ENCODE results near the gene ADAM22. TPM values are rescaled to one million over a fixed set of nuclear protein-coding genes. Genes with fewer than 3 reads are reported as not detected.

Gene ADAM22
- total RNA-seq, 1 donor: 1.3 TPM

DNA sequence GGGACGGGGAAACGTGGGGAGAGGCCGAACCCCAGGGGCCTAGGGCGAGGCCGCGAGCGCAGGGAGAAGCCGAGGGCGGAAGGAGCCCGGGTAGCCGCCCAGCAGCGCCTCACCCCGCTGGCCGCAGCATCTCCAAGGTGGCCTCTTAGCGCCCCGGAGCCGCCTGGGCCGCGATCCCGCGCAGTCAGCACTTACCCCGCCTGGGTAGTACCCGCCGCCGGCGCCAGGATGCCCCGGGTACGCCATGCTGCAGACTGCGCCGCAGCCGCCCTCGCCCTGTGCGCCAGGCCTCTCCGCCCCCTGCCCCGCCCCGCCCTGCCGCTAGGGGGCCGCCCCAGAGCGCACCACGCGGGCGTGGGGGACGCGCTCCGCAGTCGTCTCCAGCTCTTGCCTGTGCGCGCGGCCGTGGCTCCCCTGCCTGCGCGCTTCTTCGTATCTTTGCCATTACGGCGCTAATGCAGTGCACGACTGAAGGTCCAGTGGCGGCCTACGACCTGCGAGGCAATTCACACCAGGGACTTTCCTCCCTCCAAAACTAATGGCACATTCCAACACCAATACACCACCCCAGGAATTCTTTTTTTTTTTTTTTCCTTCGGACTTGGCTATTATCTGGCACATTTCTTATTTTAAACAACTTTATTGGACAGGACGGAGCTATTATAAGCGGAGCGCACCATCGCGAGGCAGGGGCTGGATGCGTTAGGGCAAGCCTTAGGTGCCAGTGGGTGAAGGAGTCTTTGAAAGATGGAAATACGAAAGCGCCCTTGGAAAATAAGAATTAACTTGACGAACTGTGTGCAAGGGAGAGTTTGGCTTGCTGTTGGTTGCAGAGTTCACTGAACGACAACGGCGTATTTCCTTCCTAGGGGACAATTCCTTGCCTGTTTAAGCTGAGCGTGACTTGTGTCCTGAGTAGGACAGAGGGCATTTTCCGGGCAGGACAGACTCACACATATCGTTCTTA, 286.0 kb downstream of the ADAM22 start, which contains the start of gene SRI:
SRI (minus strand) TSS at position 258 of the 967 bp plus-strand sequence; CDS start at position 246, 12 bp downstream.
- TF ChIP-seq, protein P1, sequence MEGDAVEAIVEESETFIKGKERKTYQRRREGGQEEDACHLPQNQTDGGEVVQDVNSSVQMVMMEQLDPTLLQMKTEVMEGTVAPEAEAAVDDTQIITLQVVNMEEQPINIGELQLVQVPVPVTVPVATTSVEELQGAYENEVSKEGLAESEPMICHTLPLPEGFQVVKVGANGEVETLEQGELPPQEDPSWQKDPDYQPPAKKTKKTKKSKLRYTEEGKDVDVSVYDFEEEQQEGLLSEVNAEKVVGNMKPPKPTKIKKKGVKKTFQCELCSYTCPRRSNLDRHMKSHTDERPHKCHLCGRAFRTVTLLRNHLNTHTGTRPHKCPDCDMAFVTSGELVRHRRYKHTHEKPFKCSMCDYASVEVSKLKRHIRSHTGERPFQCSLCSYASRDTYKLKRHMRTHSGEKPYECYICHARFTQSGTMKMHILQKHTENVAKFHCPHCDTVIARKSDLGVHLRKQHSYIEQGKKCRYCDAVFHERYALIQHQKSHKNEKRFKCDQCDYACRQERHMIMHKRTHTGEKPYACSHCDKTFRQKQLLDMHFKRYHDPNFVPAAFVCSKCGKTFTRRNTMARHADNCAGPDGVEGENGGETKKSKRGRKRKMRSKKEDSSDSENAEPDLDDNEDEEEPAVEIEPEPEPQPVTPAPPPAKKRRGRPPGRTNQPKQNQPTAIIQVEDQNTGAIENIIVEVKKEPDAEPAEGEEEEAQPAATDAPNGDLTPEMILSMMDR (IDR thresholded peaks at IDR 0.05; ENCODE audit: insufficient read depth, low read depth, low read length): peak; percentile 65
- peak; percentile 81 for DNase-seq (ENCODE audit: low read depth)
- peak within 1 kb of the TSS; percentile 96 for H3K4me3 ChIP-seq (ENCODE audit: low read depth, low read length)

DNA sequence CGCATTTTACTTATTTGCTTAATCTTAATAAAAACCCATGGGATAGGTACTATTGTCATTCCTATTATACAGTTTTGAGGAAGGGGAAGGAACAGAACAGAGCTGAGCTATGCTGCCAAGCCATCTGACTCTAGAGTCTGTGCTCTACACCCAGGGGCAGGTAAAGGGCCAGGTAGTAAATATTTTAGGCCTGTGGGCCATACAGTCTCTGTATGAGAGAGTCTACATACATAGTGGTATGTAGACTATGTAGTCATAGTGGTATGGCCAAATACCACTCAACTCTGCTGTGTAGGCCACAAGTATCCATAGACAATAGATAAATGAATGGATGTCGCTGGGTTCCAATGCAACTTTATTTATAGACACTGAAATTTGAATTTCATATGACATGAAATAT, 289.2 kb downstream of the ADAM22 start:
- no peak overlapping the region for H3K4me3 ChIP-seq (ENCODE audit: low read depth, low read length)
- DNase-seq (ENCODE audit: low read depth): no peak
- TF ChIP-seq, protein P1 (IDR thresholded peaks at IDR 0.05; ENCODE audit: insufficient read depth, low read depth, low read length): no peak

DNA sequence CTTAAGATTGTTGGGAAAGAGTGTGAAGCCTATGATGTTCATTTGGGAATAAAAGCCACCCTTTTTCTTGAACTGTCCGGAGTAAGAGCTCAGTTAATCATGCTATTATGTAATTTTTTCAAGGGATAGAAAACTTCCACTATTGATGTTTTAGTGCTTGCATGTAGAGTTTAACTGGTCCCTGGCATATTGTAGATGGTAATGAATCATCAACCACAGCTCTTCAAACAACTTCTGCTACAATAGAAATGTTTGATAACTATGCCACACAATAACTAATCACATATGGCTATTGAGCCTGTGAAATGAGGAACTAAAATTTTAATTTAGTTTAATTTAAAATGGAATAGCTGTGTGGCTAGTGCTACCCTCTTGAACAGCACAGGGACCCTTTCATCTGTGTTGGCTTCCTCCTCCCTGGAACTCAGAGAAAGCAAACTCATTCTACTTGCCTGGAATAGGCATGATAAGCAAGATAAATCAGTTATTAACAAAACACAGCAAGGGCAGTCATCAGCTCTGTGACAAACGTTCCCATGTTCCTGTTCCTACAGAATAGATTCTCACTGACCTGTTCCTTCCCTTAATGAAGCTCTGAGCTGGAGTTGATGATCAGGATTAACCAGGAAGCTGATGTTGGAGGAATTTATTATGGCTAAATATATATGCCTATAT, 290.7 kb downstream of the ADAM22 start:
- H3K4me3 ChIP-seq (ENCODE audit: low read depth, low read length): no peak overlapping the region
- TF ChIP-seq, protein P1 (IDR thresholded peaks at IDR 0.05; ENCODE audit: insufficient read depth, low read depth, low read length): no peak
- DNase-seq (ENCODE audit: low read depth): peak; percentile 7

DNA sequence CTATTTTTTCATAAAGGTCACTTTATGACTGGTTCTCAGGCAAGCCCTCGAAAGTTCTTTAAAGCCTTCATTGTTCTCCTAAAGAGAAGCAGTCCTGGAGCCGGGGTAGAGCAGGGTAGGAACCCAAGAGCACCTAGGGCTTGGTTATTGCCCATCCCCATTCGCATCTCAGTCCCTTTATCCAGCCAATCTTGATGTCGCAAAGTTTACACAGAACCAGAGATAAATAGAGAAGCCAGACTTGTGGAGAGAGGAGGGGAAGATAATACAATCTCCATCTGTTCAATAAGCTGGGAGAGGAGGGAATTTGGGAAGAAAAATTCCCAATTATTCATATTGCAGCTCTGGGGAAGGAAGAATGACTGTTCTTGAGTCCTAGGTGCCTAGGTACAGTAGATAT, 292.1 kb downstream of the ADAM22 start:
- H3K4me3 ChIP-seq (ENCODE audit: low read depth, low read length): no peak overlapping the region
- no peak for DNase-seq (ENCODE audit: low read depth)
- TF ChIP-seq, protein P1 (IDR thresholded peaks at IDR 0.05; ENCODE audit: insufficient read depth, low read depth, low read length): no peak

DNA sequence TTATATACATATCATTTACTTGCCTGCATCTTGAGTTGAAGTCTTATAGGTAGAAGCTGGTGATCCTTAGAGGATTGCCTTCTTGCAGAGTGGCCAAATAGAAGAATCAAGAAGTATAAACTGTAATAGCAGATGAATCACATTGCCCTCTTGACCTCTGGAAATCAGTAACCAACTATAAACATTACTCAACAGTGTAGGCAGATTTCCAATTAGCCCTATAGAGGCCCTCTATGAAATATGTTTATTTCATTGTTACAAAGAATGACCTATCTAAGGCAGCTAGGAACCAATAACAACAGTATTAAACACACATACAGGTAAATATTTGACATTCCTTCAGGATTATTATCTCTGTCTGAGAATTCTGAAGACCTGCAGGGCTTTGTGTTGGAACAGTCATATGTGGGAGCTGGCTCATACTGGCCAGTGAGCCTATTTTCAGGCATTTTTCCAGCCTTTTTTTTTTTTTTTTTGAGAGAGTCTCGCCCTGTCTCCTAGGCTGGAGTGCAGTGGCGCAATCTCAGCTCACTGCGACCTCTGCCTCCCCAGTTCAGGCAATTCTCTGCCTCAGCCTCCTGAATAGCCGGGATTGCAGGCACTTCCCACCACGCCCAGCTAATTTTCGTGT, 292.9 kb downstream of the ADAM22 start:
- H3K4me3 ChIP-seq (ENCODE audit: low read depth, low read length): no peak overlapping the region
- peak; percentile 66 for DNase-seq (ENCODE audit: low read depth)
- TF ChIP-seq, protein P1 (IDR thresholded peaks at IDR 0.05; ENCODE audit: insufficient read depth, low read depth, low read length): no peak

DNA sequence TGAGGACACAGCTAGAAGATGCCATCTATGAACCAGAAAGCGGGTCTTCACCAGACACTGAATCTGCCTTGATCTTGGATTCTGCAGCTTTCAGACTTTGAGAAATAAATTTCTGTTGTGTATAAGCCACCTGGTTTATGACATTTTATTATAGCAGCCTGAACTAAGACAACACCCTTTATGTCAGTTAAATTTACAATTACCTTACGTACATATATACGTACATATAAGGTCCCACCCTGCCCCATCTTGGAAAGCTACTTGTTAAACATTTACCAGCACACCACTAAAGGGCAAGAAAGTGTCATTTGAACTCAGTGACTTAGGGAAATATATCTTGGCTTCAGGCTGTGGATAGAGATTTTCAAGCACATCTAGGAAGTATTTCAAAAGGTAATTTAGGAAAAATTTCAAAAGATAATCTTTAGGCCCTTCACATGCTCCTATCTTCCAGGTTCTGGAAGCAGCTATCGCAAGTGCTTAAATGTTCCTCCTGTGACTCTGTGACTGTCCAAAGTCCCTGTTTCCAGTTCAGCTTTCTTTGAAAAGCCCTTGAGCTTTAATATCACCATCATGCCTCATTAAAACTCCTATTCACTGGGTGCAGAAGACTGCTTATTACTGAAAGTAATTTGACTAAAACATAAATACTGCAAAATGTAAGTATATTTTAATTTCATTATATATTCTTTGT, 295.4 kb downstream of the ADAM22 start:
- H3K4me3 ChIP-seq (ENCODE audit: low read depth, low read length): no peak overlapping the region
- TF ChIP-seq, protein P1 (IDR thresholded peaks at IDR 0.05; ENCODE audit: insufficient read depth, low read depth, low read length): no peak
- DNase-seq (ENCODE audit: low read depth): no peak
